HG03439 (cell line): ENCODE measurements around the gene WIPI1.
"Not testable (repeated sequence)": the region's sequence is repeated elsewhere in the genome, so short reads cannot be mapped to it uniquely, and the experiment has no call there.

Source experiments
- ATAC-seq: cut with Tn5 transposase; IDR thresholded peaks from one replicate; pipeline ENCODE4 v1.9.1; 2021; ENCODE audit warnings: mild to moderate bottlenecking, moderate library complexity; ENCODE audit not compliant: unreplicated experiment

Gene WIPI1

GRCh38 chr17:68387435-68388218, 69.7 kb downstream of the WIPI1 start:
- ATAC-seq: no peak

- ATAC-seq: no peak
These were observed 71.6 kb downstream of the WIPI1 start for GRCh38 chr17:68385490-68386215.

GRCh38 chr17:68384941-68385340, 72.4 kb downstream of the WIPI1 start:
- no peak for ATAC-seq

GRCh38 chr17:68384471-68384870, 72.8 kb downstream of the WIPI1 start:
- ATAC-seq: no peak

- no peak for ATAC-seq
These were observed 73.6 kb downstream of the WIPI1 start for GRCh38 chr17:68383443-68384321.

- ATAC-seq: no peak
These were observed 74.2 kb downstream of the WIPI1 start for GRCh38 chr17:68383120-68383442.

GRCh38 chr17:68382582-68383085, 74.7 kb downstream of the WIPI1 start:
- no peak for ATAC-seq

- no peak for ATAC-seq
These were observed 76.0 kb downstream of the WIPI1 start for GRCh38 chr17:68381076-68381900.

GRCh38 chr17:68379692-68380677, 77.3 kb downstream of the WIPI1 start:
- ATAC-seq: no peak

- ATAC-seq: no peak
These were observed 78.2 kb downstream of the WIPI1 start for GRCh38 chr17:68379177-68379510.

GRCh38 chr17:68378268-68379176, 78.8 kb downstream of the WIPI1 start:
- no peak for ATAC-seq

GRCh38 chr17:68377771-68378267, 79.5 kb downstream of the WIPI1 start:
- no peak for ATAC-seq

GRCh38 chr17:68376178-68376577, 81.1 kb downstream of the WIPI1 start:
- not testable (repeated sequence) for ATAC-seq

GRCh38 chr17:68375566-68375965, 81.7 kb downstream of the WIPI1 start:
- ATAC-seq: no peak
